A549 (cell line): ENCODE results near the gene UNC13C. TPM values are rescaled to one million over a fixed set of nuclear protein-coding genes. Genes with fewer than 3 reads are reported as not detected.

Experiments used
- ATAC-seq, 2 experiments: fragments of 200-7000 bp in 1 of 2; fragments of >200 bp in 1 of 2; cut with Nextera tagmentation in 1 of 2; cut with Tn5 transposase in 1 of 2; 3 replicates each; pipeline versions ENCODE4 v1.8.0 to v1.9.1; 2018 to 2020; ENCODE audit warnings: mild to moderate bottlenecking in 1 of 2, moderate library complexity in 1 of 2
- CTCF ChIA-PET: fragments of 300-600 bp; sonication (Branson Sonifier 250); formaldehyde crosslinking; extraction: SDS; loops from one replicate; lab custom pipeline; 2021; ENCODE audit warnings: antibody characterized with exemption, inconsistent platforms; lab: Yijun Ruan, JAX
- POLR2A ChIA-PET: fragments of 350-600 bp; formaldehyde crosslinking; extraction: SDS; loops from one replicate; lab custom pipeline; 2021; ENCODE audit warnings: antibody characterized with exemption, inconsistent platforms; lab: Yijun Ruan, JAX
- DNase-seq, 2 experiments: peaks; one replicate each; pipeline versions ENCODE4 v3.0.0 to v3.0.0-alpha.2; 2011 to 2016; ENCODE audit warnings: low read depth in 1 of 2, low spot score in 1 of 2
- FAIRE-seq: peaks from 2 replicates; lab custom pipeline; 2011; peaks lifted over from hg19 to GRCh38; lab: Jason Lieb, UNC
- H3K27ac ChIP-seq, 2 experiments: fragments of >200 bp; sonication (Bioruptor Twin); formaldehyde crosslinking; 3 replicates each; pipeline ENCODE4 v1.5.1; 2016 to 2017
- H3K4me1 ChIP-seq: fragments of >200 bp; sonication (Bioruptor Twin); formaldehyde crosslinking; 3 replicates; pipeline ENCODE4 v1.6.1; 2016
- H3K4me2 ChIP-seq: fragments of >200 bp; sonication (Bioruptor Twin); formaldehyde crosslinking; 3 replicates; pipeline ENCODE4 v1.6.1; 2016
- H3K4me3 ChIP-seq: fragments of >200 bp; sonication (Bioruptor Twin); formaldehyde crosslinking; 3 replicates; pipeline ENCODE4 v1.5.1; 2016
- H3K9me3 ChIP-seq: fragments of >200 bp; sonication (Bioruptor Twin); formaldehyde crosslinking; 3 replicates; pipeline ENCODE4 v1.6.1; 2016
- ATOH8 ChIP-seq: fragments of 250-450 bp; sonication (Bioruptor Pico); IDR thresholded peaks from 2 replicates; pipeline ENCODE4 v1.5.0; 2020; ENCODE audit warnings: low read depth, mild to moderate bottlenecking, moderate library complexity
- CBX2 ChIP-seq: fragments of 200-600 bp; sonication (generic); IDR thresholded peaks from 2 replicates; pipeline ENCODE4 v1.6.1; 2016; ENCODE audit warnings: low read depth, mild to moderate bottlenecking, borderline replicate concordance
- CBX8 ChIP-seq: fragments of 200-600 bp; sonication (generic); IDR thresholded peaks from 2 replicates; pipeline ENCODE4 v1.6.1; 2016
- CEBPB ChIP-seq, 2 experiments: fragments of >200 bp in 1 of 2; sonication (Bioruptor Twin) in 1 of 2; formaldehyde crosslinking in 1 of 2; IDR thresholded peaks; 2 replicates each; pipeline ENCODE4 v1.6.1; 2012 to 2016
- CHD2 ChIP-seq: fragments of 150-350 bp; IDR thresholded peaks from 2 replicates; pipeline ENCODE4 v1.6.1; 2014; ENCODE audit warnings: low read length; ENCODE audit not compliant: partially characterized antibody
- EP300 ChIP-seq, 2 experiments: fragments of >200 bp; sonication (Bioruptor Twin); formaldehyde crosslinking; IDR thresholded peaks; 2 replicates in 1 of 2; 3 replicates in 1 of 2; pipeline ENCODE4 v1.6.1; 2016 to 2017
- ESRRA ChIP-seq: fragments of 150-350 bp; IDR thresholded peaks from 2 replicates; pipeline ENCODE4 v1.6.1; 2014; ENCODE audit warnings: mild to moderate bottlenecking, low read length, borderline replicate concordance
- FOSL2 ChIP-seq, 2 experiments: fragments of 450-650 bp in 1 of 2; fragments of >200 bp in 1 of 2; sonication (Bioruptor Twin) in 1 of 2; formaldehyde crosslinking; IDR thresholded peaks; 2 replicates each; pipeline versions ENCODE4 v1.5.0 to v1.6.1; 2016 to 2020; ENCODE audit warnings: mild to moderate bottlenecking in 1 of 2, moderate library complexity in 1 of 2
- HDAC2 ChIP-seq: fragments of 200-600 bp; sonication (generic); IDR thresholded peaks from 2 replicates; pipeline ENCODE4 v1.6.1; 2016
- HMGXB4 ChIP-seq: fragments of 250-450 bp; sonication (Bioruptor Pico); IDR thresholded peaks from 2 replicates; pipeline ENCODE4 v1.5.0; 2021; ENCODE audit warnings: mild to moderate bottlenecking, moderate library complexity, borderline replicate concordance
- HOXB5 ChIP-seq: fragments of 250-450 bp; sonication (Bioruptor Pico); IDR thresholded peaks from 2 replicates; pipeline ENCODE4 v1.5.0; 2020; ENCODE audit warnings: mild to moderate bottlenecking, moderate library complexity
- JUN ChIP-seq, 2 experiments: fragments of >200 bp; sonication (Bioruptor Twin); formaldehyde crosslinking; IDR thresholded peaks; 2 replicates in 1 of 2; 3 replicates in 1 of 2; pipeline ENCODE4 v1.6.1; 2016 to 2017
- KDM5A ChIP-seq: fragments of 200-600 bp; sonication (generic); IDR thresholded peaks from 2 replicates; pipeline ENCODE4 v1.6.1; 2016; ENCODE audit warnings: antibody characterized with exemption, mild to moderate bottlenecking
- MAFK ChIP-seq: fragments of 450-650 bp; IDR thresholded peaks from 2 replicates; pipeline ENCODE4 v1.6.1; 2014; ENCODE audit not compliant: partially characterized antibody
- MAX ChIP-seq: IDR thresholded peaks from 2 replicates; pipeline ENCODE4 v1.6.1; 2012
- MAZ ChIP-seq: fragments of 150-350 bp; IDR thresholded peaks from 2 replicates; pipeline ENCODE4 v1.6.1; 2014; ENCODE audit warnings: antibody characterized with exemption, low read depth, low read length, borderline replicate concordance
- NFE2L2 ChIP-seq: fragments of 150-350 bp; conservative IDR thresholded peaks from 2 replicates; pipeline ENCODE4 v1.6.1; 2014; ENCODE audit warnings: low read length
- NPAS2 ChIP-seq: fragments of 250-450 bp; sonication (Bioruptor Pico); IDR thresholded peaks from 2 replicates; pipeline ENCODE4 v1.8.0; 2022; ENCODE audit warnings: mild to moderate bottlenecking, moderate library complexity, borderline replicate concordance
- NR3C1 ChIP-seq: fragments of >200 bp; sonication (Bioruptor Twin); formaldehyde crosslinking; IDR thresholded peaks from 3 replicates; pipeline ENCODE4 v1.6.1; 2017
- RARB ChIP-seq: fragments of 250-450 bp; sonication (Bioruptor Pico); IDR thresholded peaks from 2 replicates; pipeline ENCODE4 v1.8.0; 2021; ENCODE audit warnings: mild to moderate bottlenecking, moderate library complexity
- RCOR1 ChIP-seq: fragments of 150-350 bp; IDR thresholded peaks from 2 replicates; pipeline ENCODE4 v1.6.1; 2014; ENCODE audit warnings: antibody characterized with exemption, low read length, low read depth
- SREBF2 ChIP-seq: fragments of 450-650 bp; IDR thresholded peaks from 2 replicates; pipeline ENCODE4 v1.6.1; 2014; ENCODE audit warnings: mild to moderate bottlenecking, moderate library complexity
- TFCP2L1 ChIP-seq: fragments of 250-450 bp; sonication (Bioruptor Pico); IDR thresholded peaks from 2 replicates; pipeline ENCODE4 v1.5.0; 2021; ENCODE audit warnings: mild to moderate bottlenecking
- ZC3H11A ChIP-seq: fragments of 450-650 bp; IDR thresholded peaks from 2 replicates; pipeline ENCODE4 v1.6.1; 2014; ENCODE audit warnings: antibody characterized with exemption, mild to moderate bottlenecking
- ZSCAN20 ChIP-seq: fragments of 250-450 bp; sonication (Bioruptor Pico); IDR thresholded peaks from 2 replicates; pipeline ENCODE4 v1.8.0; 2022; ENCODE audit warnings: mild to moderate bottlenecking, moderate library complexity
- WGBS: methylation state at CpG from one replicate; pipeline ENCODE4 v1.1.6; 2017; ENCODE audit errors: missing lambda C conversion rate; 5-methylcytosine and 5-hydroxymethylcytosine counted together
- polyA plus RNA-seq, 4 experiments: library from polyadenylated mRNA; depleted of rRNA in 3 of 4; stranded (reverse); fragments of >200 nt; fragmentation: RNase III in 1 of 4; extraction: RNeasy Plus Mini Kit Qiagen cat#74134 plus additional on column Dnase treatment in 1 of 4; gene quantifications; 2 replicates in 3 of 4; 3 replicates in 1 of 4; pipeline ENCODE4 v1.2.3, GENCODE V29; 2011 to 2017
- TF ChIP-seq, protein P1 (sequence below): fragments of 150-350 bp; IDR thresholded peaks from 2 replicates; pipeline ENCODE4 v1.6.1; 2014; ENCODE audit warnings: low read depth, mild to moderate bottlenecking, low read length

UNC13C gene
- polyA plus RNA-seq, 2 of the 4 experiments (the other 2 are of a cell fraction): 0.01 to 0.04 TPM

DNA sequence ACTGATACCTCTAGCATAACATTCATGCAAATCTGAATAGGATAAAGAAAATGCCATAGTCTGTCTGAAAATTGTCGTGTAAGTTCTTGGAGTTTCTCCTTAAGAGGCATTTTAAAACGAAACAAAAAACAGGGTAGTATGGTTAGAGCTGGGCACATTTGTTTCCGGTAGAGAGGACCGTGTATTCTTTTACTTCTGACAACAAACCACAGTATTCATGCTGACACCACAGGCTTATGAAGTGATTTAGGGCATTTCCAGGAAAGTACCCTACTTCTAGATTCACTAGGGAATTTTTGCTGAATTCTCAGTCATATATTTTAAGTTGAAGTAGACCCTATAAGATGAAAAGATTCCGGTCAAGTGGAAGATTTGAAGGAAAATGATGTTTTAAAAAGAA, 541.3 kb downstream of the UNC13C start:
- POLR2A ChIA-PET: no interaction called here
- no peak overlapping the region for H3K27ac ChIP-seq
- FAIRE-seq (no peak), DNase-seq (no peak), ATAC-seq (no peak)
- H3K9me3 ChIP-seq: no peaks in the 10 kb centered on the region
- H3K4me2 ChIP-seq: no peak overlapping the region
- no peaks in the 10 kb centered on the region for H3K4me1 ChIP-seq
- TF ChIP-seq HDAC2: no peak
- no peak for TF ChIP-seq RCOR1
- no peak for TF ChIP-seq JUN (IDR thresholded peaks at IDR 0.05)
- no peak for TF ChIP-seq NPAS2 (CRISPR knock-in tag)
- no peak for TF ChIP-seq ESRRA
- no peak for TF ChIP-seq CHD2
- TF ChIP-seq MAX: no peak
- TF ChIP-seq RARB (CRISPR knock-in tag): no peak
- TF ChIP-seq MAFK: no peak
- TF ChIP-seq NR3C1: no peak
- TF ChIP-seq NFE2L2: no peak
- no peak for TF ChIP-seq KDM5A
- TF ChIP-seq EP300 (IDR thresholded peaks at IDR 0.05): no peak
- no peak for TF ChIP-seq CBX8
- no peak for TF ChIP-seq ZSCAN20
- no peak for TF ChIP-seq FOSL2 (IDR thresholded peaks at IDR 0.05)
- no peak for TF ChIP-seq FOSL2 (CRISPR knock-in tag; IDR thresholded peaks at IDR 0.05)
- no peak for TF ChIP-seq CEBPB (IDR thresholded peaks at IDR 0.05)
- TF ChIP-seq TFCP2L1: no peak
- TF ChIP-seq ZC3H11A: no peak
- CTCF ChIA-PET: no interaction called here
- WGBS: 20% methylated on average over 5 of the region's 5 CpGs
- no peak overlapping the region for H3K4me3 ChIP-seq

DNA sequence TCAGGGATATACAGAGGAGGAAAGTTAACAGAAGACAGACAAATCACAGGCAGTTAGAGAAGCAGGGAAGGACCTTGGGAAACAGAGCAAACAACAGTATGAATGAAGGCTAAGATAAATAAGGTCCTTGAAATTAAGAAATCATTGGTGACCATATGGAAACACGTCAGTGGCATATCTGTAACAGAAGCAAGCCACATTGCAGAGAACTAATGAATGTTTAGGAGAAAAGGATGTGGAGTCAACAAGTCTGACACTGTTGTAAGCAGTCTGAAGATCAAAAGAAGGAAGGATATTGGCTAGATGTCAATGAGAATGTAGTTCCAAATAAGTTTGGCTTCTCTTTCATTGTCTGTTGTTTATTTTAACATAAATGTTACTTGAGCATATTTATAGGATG, 542.4 kb downstream of the UNC13C start:
- 0% methylated on average over 1 of the region's 1 CpG for WGBS
- Histone ChIP-seq H3K4me3 (no peak overlapping the region), H3K4me2 (no peak overlapping the region), H3K27ac (no peak overlapping the region), H3K4me1 (no peaks in the 10 kb centered on the region), H3K9me3 (no peaks in the 10 kb centered on the region)
- ChIA-PET CTCF (interaction anchor here (0.6 kb wide), 1 partner anchor 10 kb away, joined by 3 read pairs; no protein-coding TSS in a partner anchor), POLR2A (no interaction called here)
- ATAC-seq (no peak), DNase-seq (no peak)
- TF ChIP-seq MAZ (no peak), ATOH8 (CRISPR knock-in tag) (no peak), FOSL2 (IDR thresholded peaks at IDR 0.05) (no peak), FOSL2 (CRISPR knock-in tag; IDR thresholded peaks at IDR 0.05) (no peak), CBX2 (no peak), HOXB5 (CRISPR knock-in tag) (no peak), SREBF2 (no peak), CHD2 (no peak), HMGXB4 (CRISPR knock-in tag) (no peak)
- TF ChIP-seq, protein P1, sequence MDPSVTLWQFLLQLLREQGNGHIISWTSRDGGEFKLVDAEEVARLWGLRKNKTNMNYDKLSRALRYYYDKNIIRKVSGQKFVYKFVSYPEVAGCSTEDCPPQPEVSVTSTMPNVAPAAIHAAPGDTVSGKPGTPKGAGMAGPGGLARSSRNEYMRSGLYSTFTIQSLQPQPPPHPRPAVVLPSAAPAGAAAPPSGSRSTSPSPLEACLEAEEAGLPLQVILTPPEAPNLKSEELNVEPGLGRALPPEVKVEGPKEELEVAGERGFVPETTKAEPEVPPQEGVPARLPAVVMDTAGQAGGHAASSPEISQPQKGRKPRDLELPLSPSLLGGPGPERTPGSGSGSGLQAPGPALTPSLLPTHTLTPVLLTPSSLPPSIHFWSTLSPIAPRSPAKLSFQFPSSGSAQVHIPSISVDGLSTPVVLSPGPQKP: no peak
- TF ChIP-seq, all 56 proteins: peak for 0
- no peak for FAIRE-seq
